ENCODE results near the gene LDLRAD4. TPM values are rescaled to one million over a fixed set of nuclear protein-coding genes. Genes with fewer than 3 reads are reported as not detected.

The LDLRAD4 gene
- polyA plus RNA-seq, 4 donors: 2.7 to 17.6 (median 7.0) TPM

- H3K4me3 ChIP-seq (ENCODE audit: low read depth in 1 of 3, low read length in 3 of 3): no peak overlapping the region
- WGBS, 3 donors: 83 to 89% (median 84%) methylated on average over 19 of the region's 19 CpGs
- no peak overlapping the region for H3K27ac ChIP-seq (ENCODE audit: low read depth in 1 of 3, low read length in 2 of 3)
- no peaks in the 10 kb centered on the region for H3K36me3 ChIP-seq (ENCODE audit: control insufficient read depth in 3 of 3, insufficient read depth in 2 of 3, low read depth in 1 of 3, low read length in 3 of 3)
- DNase-seq: no peak
- no peak for FAIRE-seq
- no peaks in the 10 kb centered on the region for H3K4me1 ChIP-seq (ENCODE audit: control insufficient read depth in 3 of 3, insufficient read depth in 2 of 3, low read depth in 1 of 3, low read length in 2 of 3)
- H3K9me3 ChIP-seq (ENCODE audit: control insufficient read depth in 2 of 2, insufficient read depth in 1 of 2, low read depth in 1 of 2, low read length in 1 of 2): no peaks in the 10 kb centered on the region
- peaks cover 0 to 10% (median 0%) of the 10 kb centered on the region in 3 donors for H3K27me3 ChIP-seq (ENCODE audit: control insufficient read depth in 3 of 3, insufficient read depth in 3 of 3, low read length in 3 of 3)
Observed at GRCh38 chr18:13448335-13448795, 229.8 kb downstream of the LDLRAD4 start.

GRCh38 chr18:13449651-13450050 is 231.1 kb downstream of the LDLRAD4 start:
- Histone ChIP-seq H3K4me3 (ENCODE audit: low read depth in 1 of 3, low read length in 3 of 3) (no peak overlapping the region), H3K27ac (ENCODE audit: low read depth in 1 of 3, low read length in 2 of 3) (no peak overlapping the region), H3K27me3 (ENCODE audit: control insufficient read depth in 3 of 3, insufficient read depth in 3 of 3, low read length in 3 of 3) (peaks cover 0 to 13% (median 0%) of the 10 kb centered on the region in 3 donors), H3K4me1 (ENCODE audit: control insufficient read depth in 3 of 3, insufficient read depth in 2 of 3, low read depth in 1 of 3, low read length in 2 of 3) (no peaks in the 10 kb centered on the region), H3K9me3 (ENCODE audit: control insufficient read depth in 2 of 2, insufficient read depth in 1 of 2, low read depth in 1 of 2, low read length in 1 of 2) (no peaks in the 10 kb centered on the region), H3K36me3 (ENCODE audit: control insufficient read depth in 3 of 3, insufficient read depth in 2 of 3, low read depth in 1 of 3, low read length in 3 of 3) (no peaks in the 10 kb centered on the region)
- DNase-seq (no peak), FAIRE-seq (no peak)
- 96 to 98% (median 97%) methylated on average over 9 of the region's 9 CpGs for WGBS, 3 donors

GRCh38 chr18:13450289-13451212 is 232.0 kb downstream of the LDLRAD4 start:
- Histone ChIP-seq H3K27me3 (ENCODE audit: control insufficient read depth in 3 of 3, insufficient read depth in 3 of 3, low read length in 3 of 3) (peaks cover 0 to 14% (median 0%) of the 10 kb centered on the region in 3 donors), H3K4me1 (ENCODE audit: control insufficient read depth in 3 of 3, insufficient read depth in 2 of 3, low read depth in 1 of 3, low read length in 2 of 3) (no peaks in the 10 kb centered on the region), H3K4me3 (ENCODE audit: low read depth in 1 of 3, low read length in 3 of 3) (no peak overlapping the region), H3K27ac (ENCODE audit: low read depth in 1 of 3, low read length in 2 of 3) (no peak overlapping the region), H3K9me3 (ENCODE audit: control insufficient read depth in 2 of 2, insufficient read depth in 1 of 2, low read depth in 1 of 2, low read length in 1 of 2) (no peaks in the 10 kb centered on the region), H3K36me3 (ENCODE audit: control insufficient read depth in 3 of 3, insufficient read depth in 2 of 3, low read depth in 1 of 3, low read length in 3 of 3) (no peaks in the 10 kb centered on the region)
- DNase-seq (no peak), FAIRE-seq (no peak)
- 77 to 87% (median 87%) methylated on average over 10 of the region's 10 CpGs for WGBS, 3 donors

GRCh38 chr18:13451213-13451540 is 232.6 kb downstream of the LDLRAD4 start:
- Histone ChIP-seq H3K27ac (ENCODE audit: low read depth in 1 of 3, low read length in 2 of 3) (no peak overlapping the region), H3K4me3 (ENCODE audit: low read depth in 1 of 3, low read length in 3 of 3) (no peak overlapping the region), H3K27me3 (ENCODE audit: control insufficient read depth in 3 of 3, insufficient read depth in 3 of 3, low read length in 3 of 3) (peaks cover 0 to 11% (median 0%) of the 10 kb centered on the region in 3 donors), H3K36me3 (ENCODE audit: control insufficient read depth in 3 of 3, insufficient read depth in 2 of 3, low read depth in 1 of 3, low read length in 3 of 3) (no peaks in the 10 kb centered on the region), H3K9me3 (ENCODE audit: control insufficient read depth in 2 of 2, insufficient read depth in 1 of 2, low read depth in 1 of 2, low read length in 1 of 2) (no peaks in the 10 kb centered on the region), H3K4me1 (ENCODE audit: control insufficient read depth in 3 of 3, insufficient read depth in 2 of 3, low read depth in 1 of 3, low read length in 2 of 3) (no peaks in the 10 kb centered on the region)
- FAIRE-seq (no peak), DNase-seq (no peak)
- WGBS, 3 donors: 94 to 98% (median 94%) methylated on average over 3 of the region's 3 CpGs

GRCh38 chr18:13451661-13452387 is 233.3 kb downstream of the LDLRAD4 start:
- Histone ChIP-seq H3K27ac (ENCODE audit: low read depth in 1 of 3, low read length in 2 of 3) (no peak overlapping the region), H3K27me3 (ENCODE audit: control insufficient read depth in 3 of 3, insufficient read depth in 3 of 3, low read length in 3 of 3) (peaks cover 0 to 7% (median 0%) of the 10 kb centered on the region in 3 donors), H3K9me3 (ENCODE audit: control insufficient read depth in 2 of 2, insufficient read depth in 1 of 2, low read depth in 1 of 2, low read length in 1 of 2) (no peaks in the 10 kb centered on the region), H3K4me3 (ENCODE audit: low read depth in 1 of 3, low read length in 3 of 3) (no peak overlapping the region), H3K36me3 (ENCODE audit: control insufficient read depth in 3 of 3, insufficient read depth in 2 of 3, low read depth in 1 of 3, low read length in 3 of 3) (no peaks in the 10 kb centered on the region), H3K4me1 (ENCODE audit: control insufficient read depth in 3 of 3, insufficient read depth in 2 of 3, low read depth in 1 of 3, low read length in 2 of 3) (no peaks in the 10 kb centered on the region)
- FAIRE-seq (no peak), DNase-seq (no peak)
- 84 to 92% (median 90%) methylated on average over 14 of the region's 14 CpGs for WGBS, 3 donors

GRCh38 chr18:13452388-13452811 is 233.8 kb downstream of the LDLRAD4 start:
- Histone ChIP-seq H3K4me1 (ENCODE audit: control insufficient read depth in 3 of 3, insufficient read depth in 2 of 3, low read depth in 1 of 3, low read length in 2 of 3) (no peaks in the 10 kb centered on the region), H3K36me3 (ENCODE audit: control insufficient read depth in 3 of 3, insufficient read depth in 2 of 3, low read depth in 1 of 3, low read length in 3 of 3) (no peaks in the 10 kb centered on the region), H3K4me3 (ENCODE audit: low read depth in 1 of 3, low read length in 3 of 3) (no peak overlapping the region), H3K27ac (ENCODE audit: low read depth in 1 of 3, low read length in 2 of 3) (no peak overlapping the region), H3K27me3 (ENCODE audit: control insufficient read depth in 3 of 3, insufficient read depth in 3 of 3, low read length in 3 of 3) (peaks cover 0 to 7% (median 0%) of the 10 kb centered on the region in 3 donors), H3K9me3 (ENCODE audit: control insufficient read depth in 2 of 2, insufficient read depth in 1 of 2, low read depth in 1 of 2, low read length in 1 of 2) (no peaks in the 10 kb centered on the region)
- FAIRE-seq (no peak), DNase-seq (no peak)
- 65 to 80% (median 78%) methylated on average over 8 of the region's 8 CpGs for WGBS, 3 donors

GRCh38 chr18:13452871-13453680 is 234.5 kb downstream of the LDLRAD4 start:
- Histone ChIP-seq H3K27ac (ENCODE audit: low read depth in 1 of 3, low read length in 2 of 3) (no peak overlapping the region), H3K27me3 (ENCODE audit: control insufficient read depth in 3 of 3, insufficient read depth in 3 of 3, low read length in 3 of 3) (peaks cover 0 to 7% (median 0%) of the 10 kb centered on the region in 3 donors), H3K4me1 (ENCODE audit: control insufficient read depth in 3 of 3, insufficient read depth in 2 of 3, low read depth in 1 of 3, low read length in 2 of 3) (no peaks in the 10 kb centered on the region), H3K4me3 (ENCODE audit: low read depth in 1 of 3, low read length in 3 of 3) (no peak overlapping the region), H3K36me3 (ENCODE audit: control insufficient read depth in 3 of 3, insufficient read depth in 2 of 3, low read depth in 1 of 3, low read length in 3 of 3) (no peaks in the 10 kb centered on the region), H3K9me3 (ENCODE audit: control insufficient read depth in 2 of 2, insufficient read depth in 1 of 2, low read depth in 1 of 2, low read length in 1 of 2) (no peaks in the 10 kb centered on the region)
- FAIRE-seq: no peak
- WGBS, 3 donors: 81 to 85% (median 84%) methylated on average over 21 of the region's 21 CpGs
- DNase-seq: no peak

GRCh38 chr18:13453714-13454113 is 235.2 kb downstream of the LDLRAD4 start:
- FAIRE-seq: no peak
- Histone ChIP-seq H3K27ac (ENCODE audit: low read depth in 1 of 3, low read length in 2 of 3) (no peak overlapping the region), H3K4me1 (ENCODE audit: control insufficient read depth in 3 of 3, insufficient read depth in 2 of 3, low read depth in 1 of 3, low read length in 2 of 3) (no peaks in the 10 kb centered on the region), H3K4me3 (ENCODE audit: low read depth in 1 of 3, low read length in 3 of 3) (no peak overlapping the region), H3K9me3 (ENCODE audit: control insufficient read depth in 2 of 2, insufficient read depth in 1 of 2, low read depth in 1 of 2, low read length in 1 of 2) (no peaks in the 10 kb centered on the region), H3K27me3 (ENCODE audit: control insufficient read depth in 3 of 3, insufficient read depth in 3 of 3, low read length in 3 of 3) (peaks cover 0 to 7% (median 0%) of the 10 kb centered on the region in 3 donors), H3K36me3 (ENCODE audit: control insufficient read depth in 3 of 3, insufficient read depth in 2 of 3, low read depth in 1 of 3, low read length in 3 of 3) (no peaks in the 10 kb centered on the region)
- no peak for DNase-seq
- WGBS, 3 donors: 82 to 88% (median 83%) methylated on average over 18 of the region's 18 CpGs

Measured in small intestine (tissue), 7 donors.